OCI-LY3 (cell line): ENCODE data around the gene TBC1D21.

Source experiments
- CTCF ChIP-seq: fragments of 200-600, 300-600 bp; sonication (generic); IDR thresholded peaks from 2 replicates; pipeline ENCODE4 v1.5.1; 2014; ENCODE audit warnings: antibody characterized with exemption, low read length, low read depth
- EZH2phosphoT487 ChIP-seq: fragments of 200-600 bp; shearing (Covaris generic); IDR thresholded peaks from 2 replicates; pipeline ENCODE4 v1.6.1; 2018; ENCODE audit warnings: antibody characterized with exemption, mixed run types, low read depth

DNA sequence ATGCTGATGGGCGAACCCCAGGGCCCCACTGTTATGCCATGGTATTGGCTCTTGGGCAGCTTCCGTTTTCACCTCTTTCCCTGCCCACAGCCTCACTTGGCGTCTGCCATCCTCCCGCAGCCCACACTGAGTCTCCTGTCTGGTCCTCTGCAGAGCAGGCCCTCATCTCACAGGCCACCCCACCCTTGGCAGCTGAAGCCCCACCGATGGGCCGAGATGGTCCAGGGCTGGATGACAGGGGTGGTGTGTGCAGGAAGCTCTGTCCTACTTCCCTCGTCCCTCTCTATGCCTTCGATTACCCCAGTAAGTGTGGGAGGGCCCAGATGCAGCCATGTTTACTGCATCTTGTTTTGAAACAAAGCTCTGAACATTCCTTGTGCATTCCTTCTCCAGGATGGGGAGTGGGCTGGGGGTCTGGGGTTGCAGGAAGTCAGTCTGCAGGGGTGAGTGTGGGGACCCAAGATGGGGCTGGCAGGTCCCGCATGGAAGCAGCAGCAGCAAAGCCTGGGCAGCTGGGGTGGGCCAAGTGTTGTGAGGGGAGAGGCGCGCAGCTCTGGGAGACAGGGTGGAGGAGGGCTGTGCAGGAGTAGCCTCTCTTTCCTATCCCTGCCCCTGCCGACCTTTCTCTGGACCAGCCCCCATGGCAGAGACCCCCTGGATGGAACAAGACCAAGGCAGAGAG, 20.9 kb downstream of the TBC1D21 start:
- TF ChIP-seq CTCF (no peak), EZH2phosphoT487 (no peak)
